HL-60/S4 treated with phorbol 12-myristate 13-acetate at 8.2 ng/mL for 4 days and 3 days (cell line): ENCODE measurements around the gene DESI2.

ENCODE experiments used
- in situ Hi-C: fragments of 300-500 bp; cut with MboI; formaldehyde crosslinking; loops from 2 replicates; pipeline ENCODE4 v1.15.0; 2022; ENCODE audit warnings: low sequenced_read_pairs

Gene DESI2

DNA sequence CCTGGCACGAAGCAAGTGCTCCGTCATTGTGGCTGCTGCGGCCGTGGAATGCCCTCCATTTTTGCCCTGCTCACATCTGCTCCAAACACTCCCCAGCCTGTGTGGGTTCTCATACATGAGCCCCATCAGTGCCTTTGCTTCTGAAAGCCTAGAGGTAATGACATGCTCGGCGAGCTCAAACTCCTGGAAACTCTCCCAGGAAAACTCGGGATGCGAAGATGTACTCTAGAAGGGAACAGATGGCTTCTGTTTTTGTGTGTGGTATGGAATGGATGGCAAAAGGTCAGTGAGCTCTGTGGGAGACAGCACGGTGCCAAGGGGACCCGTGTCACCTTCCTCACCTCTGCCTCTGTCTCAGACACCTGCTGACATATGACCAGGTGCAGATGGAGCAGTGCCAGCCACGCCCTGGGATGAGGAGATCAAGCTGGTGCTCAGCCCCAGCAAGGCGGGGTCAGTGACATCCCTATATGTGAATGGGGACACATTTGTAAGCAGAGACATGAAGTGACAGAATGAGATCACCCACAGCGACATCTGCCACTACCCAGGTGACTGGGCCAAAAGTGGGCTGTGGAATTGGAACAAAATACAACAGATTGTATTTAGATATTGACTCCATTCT lies 98.5 kb downstream of the DESI2 start:
- in situ Hi-C loops, result no loop called here

- in situ Hi-C loops, result no loop called here
These were observed 102.7 kb downstream of the DESI2 start for GRCh38 chr1:244755673-244756072.

DNA sequence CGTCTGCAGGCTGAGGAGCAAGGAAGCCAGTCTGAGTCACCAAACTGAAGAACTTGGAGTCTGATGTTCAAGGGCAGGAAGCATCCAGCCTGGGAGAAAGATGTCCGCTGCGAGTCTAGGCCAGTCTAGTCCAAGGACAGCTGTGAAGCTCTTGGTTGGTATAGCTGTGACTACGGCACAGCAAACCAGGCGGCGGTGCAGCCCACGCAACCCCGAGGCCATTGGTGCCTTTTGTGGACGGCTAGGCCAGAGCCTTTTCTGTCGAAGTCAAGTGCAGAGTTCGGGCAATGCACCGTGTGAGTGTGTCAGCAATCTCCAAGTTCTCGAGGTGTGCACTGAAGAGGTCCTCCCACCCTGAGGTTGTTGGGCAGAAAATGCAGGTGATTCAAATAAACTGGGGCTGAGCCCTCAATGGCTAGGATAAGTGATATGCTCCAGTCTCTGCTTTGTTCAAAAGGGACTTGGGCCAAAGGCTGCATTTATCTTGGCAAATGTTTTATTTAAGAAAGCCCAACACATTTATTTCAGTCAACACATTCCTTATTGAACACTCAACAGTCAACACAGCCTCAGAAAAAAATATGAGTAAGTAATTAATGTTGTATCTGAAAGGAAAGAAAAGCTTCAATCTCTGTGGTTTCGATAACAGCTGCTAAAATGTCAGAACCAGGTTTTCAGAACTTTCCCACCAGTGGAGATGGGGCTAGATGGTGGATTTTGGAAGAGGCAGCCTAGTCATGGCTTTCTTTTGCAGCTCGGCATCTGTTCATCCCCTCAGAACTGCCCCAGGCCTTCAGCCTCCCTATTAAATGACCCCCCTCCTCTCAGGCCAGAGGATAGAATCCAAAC lies 104.4 kb downstream of the DESI2 start:
- in situ Hi-C loops, result no loop called here
